OCI-LY1 (cell line): Measurements from ENCODE around the gene EXOSC1.

ENCODE experiments used
- EZH2 ChIP-seq: fragments of 200-600 bp; sonication (generic), shearing (Covaris generic); IDR thresholded peaks from 2 replicates; pipeline ENCODE4 v1.8.0; 2017; ENCODE audit warnings: borderline replicate concordance, mixed run types, mild to moderate bottlenecking, antibody characterized with exemption, low read length, moderate library complexity, mixed read lengths
- TF ChIP-seq, protein P1 (sequence below): fragments of 200-600 bp; sonication (generic), shearing (Covaris generic); IDR thresholded peaks from 2 replicates; pipeline ENCODE4 v1.5.1; 2017; ENCODE audit warnings: mild to moderate bottlenecking, antibody characterized with exemption, low read length, moderate library complexity, mixed read lengths

GRCh38 chr10:97490592-97490991, 44.8 kb upstream of the EXOSC1 start:
- TF ChIP-seq, protein P1, sequence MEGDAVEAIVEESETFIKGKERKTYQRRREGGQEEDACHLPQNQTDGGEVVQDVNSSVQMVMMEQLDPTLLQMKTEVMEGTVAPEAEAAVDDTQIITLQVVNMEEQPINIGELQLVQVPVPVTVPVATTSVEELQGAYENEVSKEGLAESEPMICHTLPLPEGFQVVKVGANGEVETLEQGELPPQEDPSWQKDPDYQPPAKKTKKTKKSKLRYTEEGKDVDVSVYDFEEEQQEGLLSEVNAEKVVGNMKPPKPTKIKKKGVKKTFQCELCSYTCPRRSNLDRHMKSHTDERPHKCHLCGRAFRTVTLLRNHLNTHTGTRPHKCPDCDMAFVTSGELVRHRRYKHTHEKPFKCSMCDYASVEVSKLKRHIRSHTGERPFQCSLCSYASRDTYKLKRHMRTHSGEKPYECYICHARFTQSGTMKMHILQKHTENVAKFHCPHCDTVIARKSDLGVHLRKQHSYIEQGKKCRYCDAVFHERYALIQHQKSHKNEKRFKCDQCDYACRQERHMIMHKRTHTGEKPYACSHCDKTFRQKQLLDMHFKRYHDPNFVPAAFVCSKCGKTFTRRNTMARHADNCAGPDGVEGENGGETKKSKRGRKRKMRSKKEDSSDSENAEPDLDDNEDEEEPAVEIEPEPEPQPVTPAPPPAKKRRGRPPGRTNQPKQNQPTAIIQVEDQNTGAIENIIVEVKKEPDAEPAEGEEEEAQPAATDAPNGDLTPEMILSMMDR = no peak
- no peak for TF ChIP-seq EZH2
